DND-41 (cell line): Measurements from ENCODE around the gene SAMD4B.
"Not testable (repeated sequence)": the region's sequence is repeated elsewhere in the genome, so short reads cannot be mapped to it uniquely, and the experiment has no call there.

Experiments used
- CTCF ChIP-seq: IDR thresholded peaks from 2 replicates; pipeline ENCODE4 v1.5.1; 2012; ENCODE audit warnings: borderline replicate concordance, low read length, moderate library complexity, mild to moderate bottlenecking; ENCODE audit not compliant: poor library complexity, severe bottlenecking; ENCODE audit errors: extremely low read depth
- EZH2 ChIP-seq: IDR thresholded peaks from 3 replicates; pipeline ENCODE4 v1.6.1; 2012; ENCODE audit warnings: borderline replicate concordance, low read depth, mild to moderate bottlenecking, moderate library complexity, low read length, inconsistent platforms; ENCODE audit not compliant: severe bottlenecking

GRCh38 chr19:39309305-39309670 is 32.9 kb upstream of the SAMD4B start:
- not testable (repeated sequence) for TF ChIP-seq CTCF, EZH2
